Loucy (cell line): Measurements from ENCODE around the gene EFNA4.

ENCODE experiments used
- H2AFZ ChIP-seq: fragments of 200-600 bp; sonication (generic); 2 replicates; pipeline ENCODE4 v1.6.0; 2016; ENCODE audit warnings: antibody characterized with exemption, mild to moderate bottlenecking, low read length, moderate library complexity
- H3F3A ChIP-seq: fragments of 200-600 bp; 2 replicates; pipeline ENCODE4 v1.6.0; 2016; ENCODE audit warnings: antibody characterized with exemption, low read depth, mild to moderate bottlenecking
- H3K27me3 ChIP-seq: fragments of 200-600 bp; sonication (generic); 2 replicates; pipeline ENCODE4 v1.6.1; 2014; ENCODE audit warnings: low read length, mild to moderate bottlenecking; ENCODE audit not compliant: insufficient read depth, poor library complexity, severe bottlenecking
- H3K36me3 ChIP-seq: fragments of 200-600 bp; sonication (generic); 2 replicates; pipeline ENCODE4 v1.6.1; 2016; ENCODE audit warnings: low read length; ENCODE audit not compliant: insufficient read depth
- H3K4me1 ChIP-seq: fragments of 200-600 bp; sonication (generic); 2 replicates; pipeline ENCODE4 v1.5.1; 2014; ENCODE audit warnings: low read length, mild to moderate bottlenecking; ENCODE audit not compliant: insufficient read depth, poor library complexity, severe bottlenecking
- H3K4me2 ChIP-seq: fragments of 200-600 bp; sonication (generic); 2 replicates; pipeline ENCODE4 v1.6.0; 2014; ENCODE audit warnings: antibody characterized with exemption, low read length, low read depth, mild to moderate bottlenecking; ENCODE audit not compliant: poor library complexity, severe bottlenecking
- H3K4me3 ChIP-seq: fragments of 200-600 bp; sonication (generic); 2 replicates; pipeline ENCODE4 v1.5.1; 2014; ENCODE audit warnings: low read length, mild to moderate bottlenecking, mixed read lengths; ENCODE audit not compliant: poor library complexity, severe bottlenecking
- H3K79me2 ChIP-seq: fragments of 200-600 bp; sonication (generic); 2 replicates; pipeline ENCODE4 v1.6.1; 2014; ENCODE audit warnings: low read length; ENCODE audit not compliant: insufficient read depth
- H3K9ac ChIP-seq: fragments of 200-600 bp; sonication (generic); 2 replicates; pipeline ENCODE4 v1.6.0; 2014; ENCODE audit warnings: mild to moderate bottlenecking, low read depth, low read length, moderate library complexity; ENCODE audit not compliant: poor library complexity, severe bottlenecking
- H3K9me2 ChIP-seq: fragments of 200-600 bp; sonication (generic); replicated peaks from 2 replicates; pipeline ENCODE4 v1.6.1; 2016; ENCODE audit warnings: low read depth, low read length, mixed read lengths
- H3K9me3 ChIP-seq: fragments of 200-600 bp; sonication (generic); 2 replicates; pipeline ENCODE4 v1.6.1; 2014; ENCODE audit warnings: mild to moderate bottlenecking, antibody characterized with exemption, low read length, low read depth; ENCODE audit not compliant: insufficient read depth
- H4K20me1 ChIP-seq: fragments of 200-600 bp; sonication (generic); 2 replicates; pipeline ENCODE4 v1.6.0; 2014; ENCODE audit warnings: antibody characterized with exemption, low read length, mild to moderate bottlenecking; ENCODE audit not compliant: insufficient read depth, poor library complexity, severe bottlenecking
- EZH2phosphoT487 ChIP-seq: fragments of 200-600 bp; IDR thresholded peaks from 2 replicates; pipeline ENCODE4 v1.6.1; 2018; ENCODE audit warnings: antibody characterized with exemption, mild to moderate bottlenecking, moderate library complexity, borderline replicate concordance
- TF ChIP-seq, protein P1 (sequence below): fragments of 200-600 bp; sonication (generic); conservative IDR thresholded peaks from 2 replicates; pipeline ENCODE4 v1.5.1; 2014; ENCODE audit warnings: mild to moderate bottlenecking, antibody characterized with exemption, low read length

The EFNA4 gene

DNA sequence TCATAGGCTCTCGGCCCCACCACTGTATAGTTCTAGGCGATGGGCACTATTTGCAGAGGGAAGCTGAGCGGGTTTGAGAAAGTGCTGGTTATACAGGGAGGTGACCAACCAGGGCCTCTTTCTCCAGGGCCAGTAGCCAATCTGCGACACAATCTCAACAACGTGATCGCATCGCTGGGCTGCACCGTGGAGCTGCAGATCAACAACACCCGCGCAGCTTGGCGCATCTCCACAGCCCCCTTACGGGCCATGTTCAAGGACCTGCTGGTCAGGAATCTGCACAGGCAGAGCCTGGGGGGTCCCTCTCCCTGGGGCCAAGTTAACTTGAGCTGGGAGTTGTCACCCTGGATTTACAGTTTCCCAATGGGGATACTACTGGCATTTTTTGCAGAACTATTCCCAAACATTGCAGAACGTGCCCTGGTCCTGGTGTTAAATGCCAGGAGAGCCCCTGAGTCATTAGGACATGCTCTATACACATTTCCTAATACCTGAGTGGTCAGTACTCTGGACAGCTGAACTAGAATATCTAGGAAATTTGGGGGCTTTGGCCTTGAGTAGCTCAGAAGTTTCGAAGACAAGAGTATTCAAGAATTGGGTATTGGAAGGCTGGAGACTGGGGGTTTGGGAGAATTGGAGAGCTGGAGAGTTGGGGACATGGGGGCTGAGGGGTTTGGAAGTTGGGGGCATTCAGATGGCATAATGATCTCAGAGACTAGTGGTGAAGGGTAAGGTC lies 23.0 kb upstream of the EFNA4 start:
- no peaks in the 10 kb centered on the region for H4K20me1 ChIP-seq
- no peak for TF ChIP-seq EZH2phosphoT487
- TF ChIP-seq, protein P1, sequence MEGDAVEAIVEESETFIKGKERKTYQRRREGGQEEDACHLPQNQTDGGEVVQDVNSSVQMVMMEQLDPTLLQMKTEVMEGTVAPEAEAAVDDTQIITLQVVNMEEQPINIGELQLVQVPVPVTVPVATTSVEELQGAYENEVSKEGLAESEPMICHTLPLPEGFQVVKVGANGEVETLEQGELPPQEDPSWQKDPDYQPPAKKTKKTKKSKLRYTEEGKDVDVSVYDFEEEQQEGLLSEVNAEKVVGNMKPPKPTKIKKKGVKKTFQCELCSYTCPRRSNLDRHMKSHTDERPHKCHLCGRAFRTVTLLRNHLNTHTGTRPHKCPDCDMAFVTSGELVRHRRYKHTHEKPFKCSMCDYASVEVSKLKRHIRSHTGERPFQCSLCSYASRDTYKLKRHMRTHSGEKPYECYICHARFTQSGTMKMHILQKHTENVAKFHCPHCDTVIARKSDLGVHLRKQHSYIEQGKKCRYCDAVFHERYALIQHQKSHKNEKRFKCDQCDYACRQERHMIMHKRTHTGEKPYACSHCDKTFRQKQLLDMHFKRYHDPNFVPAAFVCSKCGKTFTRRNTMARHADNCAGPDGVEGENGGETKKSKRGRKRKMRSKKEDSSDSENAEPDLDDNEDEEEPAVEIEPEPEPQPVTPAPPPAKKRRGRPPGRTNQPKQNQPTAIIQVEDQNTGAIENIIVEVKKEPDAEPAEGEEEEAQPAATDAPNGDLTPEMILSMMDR: no peak

DNA sequence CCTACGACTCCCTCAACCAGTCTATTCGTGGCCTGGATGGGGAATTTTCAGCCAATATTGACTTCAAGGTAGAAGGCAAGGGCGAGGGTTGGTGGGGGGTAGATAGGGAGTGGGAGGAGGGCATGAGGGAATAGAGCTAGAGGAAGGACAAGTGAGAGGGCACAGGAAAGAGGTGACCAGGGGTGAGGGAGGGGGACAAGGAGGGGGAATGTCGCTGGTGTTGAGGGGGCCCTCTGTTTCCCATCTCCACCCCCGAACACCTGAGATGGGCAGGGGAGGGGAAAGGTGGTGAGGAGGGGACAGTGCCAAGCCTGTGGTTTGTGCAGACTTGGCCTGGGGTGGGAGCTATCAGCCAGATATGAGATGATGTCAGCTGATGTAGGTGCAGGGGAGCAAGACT lies 20.8 kb upstream of the EFNA4 start:
- no peak overlapping the region for H3K9ac ChIP-seq
- H3K4me2 ChIP-seq: no peak overlapping the region

More for the DNA sequence above, 23.0 kb upstream of the EFNA4 start:
- Histone ChIP-seq H3F3A (no peaks in the 10 kb centered on the region), H3K9ac (no peak overlapping the region), H3K4me3 (no peak overlapping the region), H2AFZ (no peak overlapping the region), H3K4me1 (peaks cover 15% of the 10 kb centered on the region), H3K36me3 (no peaks in the 10 kb centered on the region), H3K9me3 (no peaks in the 10 kb centered on the region), H3K27me3 (no peaks in the 10 kb centered on the region), H3K79me2 (no peaks in the 10 kb centered on the region), H3K4me2 (no peak overlapping the region), H3K9me2 (no peaks in the 10 kb centered on the region)

DNA sequence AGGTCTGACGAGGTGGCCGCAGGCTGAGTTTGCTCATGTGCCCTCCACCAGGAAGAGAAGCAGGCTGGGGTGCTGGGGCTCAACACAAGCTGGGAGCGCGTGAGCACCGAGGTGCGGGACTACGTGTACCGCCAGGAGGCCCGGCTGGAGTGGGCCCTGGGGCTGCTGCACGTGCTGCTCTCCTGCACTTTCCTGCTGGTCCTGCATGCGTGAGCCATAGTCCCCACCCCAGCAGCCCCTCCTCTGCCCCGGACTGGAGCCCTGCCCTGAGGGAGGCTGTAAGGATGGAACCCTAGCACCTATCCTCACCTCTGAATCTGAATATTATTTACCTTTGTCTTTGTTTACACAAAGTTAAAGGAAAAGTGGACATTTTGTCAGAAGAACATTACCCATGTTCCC lies 20.2 kb upstream of the EFNA4 start:
- no peaks in the 10 kb centered on the region for H3K27me3 ChIP-seq
- H3K4me3 ChIP-seq: no peak overlapping the region
- H3K9me3 ChIP-seq: no peaks in the 10 kb centered on the region
- peaks cover 15% of the 10 kb centered on the region for H3K4me1 ChIP-seq
- H3K9ac ChIP-seq: no peak overlapping the region
- no peaks in the 10 kb centered on the region for H3K9me2 ChIP-seq
- no peak for TF ChIP-seq EZH2phosphoT487
- TF ChIP-seq, protein P1: no peak
- H2AFZ ChIP-seq: no peak overlapping the region
- no peaks in the 10 kb centered on the region for H3K79me2 ChIP-seq
- no peaks in the 10 kb centered on the region for H4K20me1 ChIP-seq
- no peaks in the 10 kb centered on the region for H3F3A ChIP-seq
- H3K4me2 ChIP-seq: no peak overlapping the region
- H3K36me3 ChIP-seq: no peaks in the 10 kb centered on the region

More for the DNA sequence above, 20.8 kb upstream of the EFNA4 start:
- no peaks in the 10 kb centered on the region for H3K36me3 ChIP-seq
- no peaks in the 10 kb centered on the region for H3K27me3 ChIP-seq
- no peaks in the 10 kb centered on the region for H3F3A ChIP-seq
- H3K4me3 ChIP-seq: no peak overlapping the region
- TF ChIP-seq, protein P1: no peak
- TF ChIP-seq EZH2phosphoT487: no peak
- H3K4me1 ChIP-seq: peaks cover 15% of the 10 kb centered on the region
- no peaks in the 10 kb centered on the region for H3K9me2 ChIP-seq
- H3K9me3 ChIP-seq: no peaks in the 10 kb centered on the region
- no peak overlapping the region for H2AFZ ChIP-seq
- H3K79me2 ChIP-seq: no peaks in the 10 kb centered on the region
- H4K20me1 ChIP-seq: no peaks in the 10 kb centered on the region
